GM12878 (cell line): Measurements from ENCODE around the gene EWSR1. TPM values are rescaled to one million over a fixed set of nuclear protein-coding genes. Genes with fewer than 3 reads are reported as not detected.

Experiments
- DPF2 ChIP-seq: fragments of 450-650 bp; IDR thresholded peaks from 2 replicates; pipeline ENCODE4 v1.6.1; 2017; ENCODE audit warnings: mild to moderate bottlenecking
- EGR1 ChIP-seq, 2 experiments: IDR thresholded peaks; 1 replicate in 1 of 2; 2 replicates in 1 of 2; pipeline ENCODE4 v1.6.1; 2011 to 2012; ENCODE audit warnings: low read depth in 2 of 2, low read length in 2 of 2, borderline replicate concordance in 1 of 2, mild to moderate bottlenecking in 1 of 2, moderate library complexity in 1 of 2
- MEF2B ChIP-seq: fragments of 450-650 bp; IDR thresholded peaks from 2 replicates; pipeline ENCODE4 v1.6.1; 2018; ENCODE audit warnings: mild to moderate bottlenecking, moderate library complexity; ENCODE audit not compliant: partially characterized antibody, poor library complexity, severe bottlenecking
- MXI1 ChIP-seq: fragments of 150-350 bp; IDR thresholded peaks from 2 replicates; pipeline ENCODE4 v1.6.1; 2011; ENCODE audit warnings: low read depth, mild to moderate bottlenecking, inconsistent platforms, low read length, improper control_type of control experiment
- POLR2AphosphoS2 ChIP-seq: IDR thresholded peaks from 2 replicates; pipeline ENCODE4 v1.6.1; 2011; ENCODE audit warnings: low read depth, mild to moderate bottlenecking, low read length, improper control_type of control experiment, moderate library complexity
- RELA ChIP-seq: fragments of 450-650 bp; IDR thresholded peaks from 2 replicates; pipeline ENCODE4 v1.8.0; 2014; ENCODE audit warnings: borderline replicate concordance; ENCODE audit not compliant: partially characterized antibody
- RUNX3 ChIP-seq: IDR thresholded peaks from 2 replicates; pipeline ENCODE4 v1.6.1; 2012; ENCODE audit warnings: low read length, inconsistent platforms
- SREBF2 ChIP-seq: IDR thresholded peaks from 2 replicates; pipeline ENCODE4 v1.6.1; 2012; ENCODE audit warnings: mild to moderate bottlenecking, low read length
- TAF1 ChIP-seq: IDR thresholded peaks from 2 replicates; pipeline ENCODE4 v1.6.1; 2011; ENCODE audit warnings: mild to moderate bottlenecking, low read depth, low read length, borderline replicate concordance
- TBL1XR1 ChIP-seq: IDR thresholded peaks from 2 replicates; pipeline ENCODE4 v1.6.1; 2012; ENCODE audit warnings: low read depth, low read length, improper control_type of control experiment
- ZNF207 ChIP-seq: fragments of 450-650 bp; IDR thresholded peaks from 2 replicates; pipeline ENCODE4 v1.6.1; 2014; ENCODE audit warnings: antibody characterized with exemption, mild to moderate bottlenecking, borderline replicate concordance
- polyA plus RNA-seq, 11 experiments: library from polyadenylated mRNA; depleted of rRNA in 4 of 11; unstranded in 6 of 11; stranded (reverse) in 5 of 11; fragments of >200 nt; fragmentation: Nextera tagmentation in 4 of 11; fragmentation: Illumina TruSeq in 1 of 11; extraction: Ambion mirVana in 4 of 11; extraction: Trizol in 1 of 11; gene quantifications; 1 replicate in 1 of 11; 2 replicates in 10 of 11; pipeline versions ENCODE4 v1.2.1 to v1.2.3, GENCODE V29; 2011 to 2016; ENCODE audit warnings: inconsistent platforms in 2 of 11, missing spikeins in 2 of 11, low read depth in 1 of 11
- total RNA-seq, 4 experiments: library from RNA; depleted of rRNA in 3 of 4; stranded (reverse); fragments of >200 nt in 3 of 4; fragmentation: Illumina TruSeq in 1 of 4; extraction: Trizol in 1 of 4; gene quantifications; 2 replicates each; pipeline versions ENCODE4 v1.2.1 to v1.2.3, GENCODE V29; 2013 to 2021
- TF ChIP-seq, protein P1 (sequence below): fragments of 450-650 bp; IDR thresholded peaks from 2 replicates; pipeline ENCODE4 v1.6.1; 2017; ENCODE audit warnings: mild to moderate bottlenecking, moderate library complexity
- TF ChIP-seq, protein P2 (sequence below): fragments of 450-650 bp; IDR thresholded peaks from 2 replicates; pipeline ENCODE4 v1.6.1; 2017; ENCODE audit warnings: mild to moderate bottlenecking, low read depth, inconsistent platforms; ENCODE audit not compliant: poor library complexity, severe bottlenecking
- TF ChIP-seq, protein P3 (sequence below): fragments of 450-650 bp; formaldehyde crosslinking; IDR thresholded peaks from 2 replicates; pipeline ENCODE4 v1.4.0; 2022; ENCODE audit warnings: mild to moderate bottlenecking, moderate library complexity
- TF ChIP-seq, protein P4 (sequence below): IDR thresholded peaks from 2 replicates; pipeline ENCODE4 v1.6.1; 2012; ENCODE audit warnings: low read depth, low read length, improper control_type of control experiment
- TF ChIP-seq, protein P5 (sequence below): IDR thresholded peaks from 2 replicates; pipeline ENCODE4 v1.6.1; 2011; ENCODE audit warnings: borderline replicate concordance, low read depth, mild to moderate bottlenecking, moderate library complexity, low read length; ENCODE audit not compliant: insufficient read depth, poor library complexity, severe bottlenecking

EWSR1 gene
- total and polyA plus RNA-seq, 10 of the 15 experiments (the other 5 are each of a cell fraction or from before 2014, with no cell fraction given) = 130 to 480 (median 356) TPM

DNA sequence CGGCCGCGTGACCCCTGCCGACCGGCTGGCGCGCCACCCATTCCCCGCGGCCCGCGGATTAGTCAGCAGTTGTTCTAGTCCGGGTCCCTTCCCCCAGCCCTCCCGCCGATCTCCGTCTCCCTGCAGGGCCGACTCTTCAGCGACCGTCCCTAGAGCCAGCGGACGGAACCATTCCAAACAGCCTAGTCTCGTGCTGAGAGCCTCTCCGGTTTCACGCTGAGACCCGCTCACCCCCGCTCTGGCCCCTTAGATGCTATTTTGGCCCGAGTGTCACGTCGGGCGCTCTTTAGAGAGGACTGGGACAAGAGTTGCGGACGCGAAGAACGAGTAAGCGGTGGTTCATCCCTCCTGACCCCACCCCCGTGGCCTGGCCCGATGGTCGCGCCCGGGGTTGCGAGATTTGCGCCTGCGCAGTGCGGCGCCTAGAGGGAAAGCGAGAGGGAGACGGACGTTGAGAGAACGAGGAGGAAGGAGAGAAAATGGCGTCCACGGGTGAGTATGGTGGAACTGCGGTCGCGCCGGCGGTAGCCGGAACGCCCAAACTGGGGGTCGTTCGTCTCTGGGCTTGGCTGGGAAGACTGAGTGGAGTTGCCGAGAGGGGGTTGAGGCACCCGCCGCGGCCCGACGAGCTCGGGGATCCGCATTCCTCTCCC is at the start of gene EWSR1, which contains the start of gene RHBDD3 (continued):
- TF ChIP-seq, protein P1, sequence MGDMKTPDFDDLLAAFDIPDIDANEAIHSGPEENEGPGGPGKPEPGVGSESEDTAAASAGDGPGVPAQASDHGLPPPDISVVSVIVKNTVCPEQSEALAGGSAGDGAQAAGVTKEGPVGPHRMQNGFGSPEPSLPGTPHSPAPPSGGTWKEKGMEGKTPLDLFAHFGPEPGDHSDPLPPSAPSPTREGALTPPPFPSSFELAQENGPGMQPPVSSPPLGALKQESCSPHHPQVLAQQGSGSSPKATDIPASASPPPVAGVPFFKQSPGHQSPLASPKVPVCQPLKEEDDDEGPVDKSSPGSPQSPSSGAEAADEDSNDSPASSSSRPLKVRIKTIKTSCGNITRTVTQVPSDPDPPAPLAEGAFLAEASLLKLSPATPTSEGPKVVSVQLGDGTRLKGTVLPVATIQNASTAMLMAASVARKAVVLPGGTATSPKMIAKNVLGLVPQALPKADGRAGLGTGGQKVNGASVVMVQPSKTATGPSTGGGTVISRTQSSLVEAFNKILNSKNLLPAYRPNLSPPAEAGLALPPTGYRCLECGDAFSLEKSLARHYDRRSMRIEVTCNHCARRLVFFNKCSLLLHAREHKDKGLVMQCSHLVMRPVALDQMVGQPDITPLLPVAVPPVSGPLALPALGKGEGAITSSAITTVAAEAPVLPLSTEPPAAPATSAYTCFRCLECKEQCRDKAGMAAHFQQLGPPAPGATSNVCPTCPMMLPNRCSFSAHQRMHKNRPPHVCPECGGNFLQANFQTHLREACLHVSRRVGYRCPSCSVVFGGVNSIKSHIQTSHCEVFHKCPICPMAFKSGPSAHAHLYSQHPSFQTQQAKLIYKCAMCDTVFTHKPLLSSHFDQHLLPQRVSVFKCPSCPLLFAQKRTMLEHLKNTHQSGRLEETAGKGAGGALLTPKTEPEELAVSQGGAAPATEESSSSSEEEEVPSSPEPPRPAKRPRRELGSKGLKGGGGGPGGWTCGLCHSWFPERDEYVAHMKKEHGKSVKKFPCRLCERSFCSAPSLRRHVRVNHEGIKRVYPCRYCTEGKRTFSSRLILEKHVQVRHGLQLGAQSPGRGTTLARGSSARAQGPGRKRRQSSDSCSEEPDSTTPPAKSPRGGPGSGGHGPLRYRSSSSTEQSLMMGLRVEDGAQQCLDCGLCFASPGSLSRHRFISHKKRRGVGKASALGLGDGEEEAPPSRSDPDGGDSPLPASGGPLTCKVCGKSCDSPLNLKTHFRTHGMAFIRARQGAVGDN = no peak; the same call in 1 of the 2 replicates
- TF ChIP-seq DPF2 = peak; percentile 73
- peak; percentile 51; the same call in 1 of the 2 replicates for TF ChIP-seq RUNX3
- TF ChIP-seq MXI1 = no peak; the same call in 1 of the 2 replicates
- peak; percentile 95 for TF ChIP-seq ZNF207
- TF ChIP-seq POLR2AphosphoS2 = peak; percentile 67; the same call in 1 of the 2 replicates
- TF ChIP-seq, protein P2, sequence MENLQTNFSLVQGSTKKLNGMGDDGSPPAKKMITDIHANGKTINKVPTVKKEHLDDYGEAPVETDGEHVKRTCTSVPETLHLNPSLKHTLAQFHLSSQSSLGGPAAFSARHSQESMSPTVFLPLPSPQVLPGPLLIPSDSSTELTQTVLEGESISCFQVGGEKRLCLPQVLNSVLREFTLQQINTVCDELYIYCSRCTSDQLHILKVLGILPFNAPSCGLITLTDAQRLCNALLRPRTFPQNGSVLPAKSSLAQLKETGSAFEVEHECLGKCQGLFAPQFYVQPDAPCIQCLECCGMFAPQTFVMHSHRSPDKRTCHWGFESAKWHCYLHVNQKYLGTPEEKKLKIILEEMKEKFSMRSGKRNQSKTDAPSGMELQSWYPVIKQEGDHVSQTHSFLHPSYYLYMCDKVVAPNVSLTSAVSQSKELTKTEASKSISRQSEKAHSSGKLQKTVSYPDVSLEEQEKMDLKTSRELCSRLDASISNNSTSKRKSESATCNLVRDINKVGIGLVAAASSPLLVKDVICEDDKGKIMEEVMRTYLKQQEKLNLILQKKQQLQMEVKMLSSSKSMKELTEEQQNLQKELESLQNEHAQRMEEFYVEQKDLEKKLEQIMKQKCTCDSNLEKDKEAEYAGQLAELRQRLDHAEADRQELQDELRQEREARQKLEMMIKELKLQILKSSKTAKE = peak; percentile 99
- TF ChIP-seq, protein P3, sequence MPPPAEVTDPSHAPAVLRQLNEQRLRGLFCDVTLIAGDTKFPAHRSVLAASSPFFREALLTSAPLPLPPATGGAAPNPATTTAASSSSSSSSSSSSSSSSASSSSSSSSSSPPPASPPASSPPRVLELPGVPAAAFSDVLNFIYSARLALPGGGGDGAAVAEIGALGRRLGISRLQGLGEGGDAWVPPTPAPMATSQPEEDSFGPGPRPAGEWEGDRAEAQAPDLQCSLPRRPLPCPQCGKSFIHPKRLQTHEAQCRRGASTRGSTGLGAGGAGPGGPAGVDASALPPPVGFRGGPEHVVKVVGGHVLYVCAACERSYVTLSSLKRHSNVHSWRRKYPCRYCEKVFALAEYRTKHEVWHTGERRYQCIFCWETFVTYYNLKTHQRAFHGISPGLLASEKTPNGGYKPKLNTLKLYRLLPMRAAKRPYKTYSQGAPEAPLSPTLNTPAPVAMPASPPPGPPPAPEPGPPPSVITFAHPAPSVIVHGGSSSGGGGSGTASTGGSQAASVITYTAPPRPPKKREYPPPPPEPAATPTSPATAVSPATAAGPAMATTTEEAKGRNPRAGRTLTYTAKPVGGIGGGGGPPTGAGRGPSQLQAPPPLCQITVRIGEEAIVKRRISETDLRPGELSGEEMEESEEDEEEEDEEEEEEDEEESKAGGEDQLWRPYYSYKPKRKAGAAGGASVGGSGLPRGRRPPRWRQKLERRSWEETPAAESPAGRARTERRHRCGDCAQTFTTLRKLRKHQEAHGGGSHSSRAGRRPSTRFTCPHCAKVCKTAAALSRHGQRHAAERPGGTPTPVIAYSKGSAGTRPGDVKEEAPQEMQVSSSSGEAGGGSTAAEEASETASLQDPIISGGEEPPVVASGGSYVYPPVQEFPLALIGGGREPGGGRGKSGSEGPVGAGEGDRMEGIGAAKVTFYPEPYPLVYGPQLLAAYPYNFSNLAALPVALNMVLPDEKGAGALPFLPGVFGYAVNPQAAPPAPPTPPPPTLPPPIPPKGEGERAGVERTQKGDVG (CRISPR knock-in tag) = no peak
- peak in 1 of 2 experiments; percentile 43; a peak in 1 of 3 replicates for TF ChIP-seq EGR1 (IDR thresholded peaks at IDR 0.05; ENCODE audit: borderline replicate concordance in 1 of 2, low read depth in 2 of 2, low read length in 2 of 2)
- TF ChIP-seq, protein P4, sequence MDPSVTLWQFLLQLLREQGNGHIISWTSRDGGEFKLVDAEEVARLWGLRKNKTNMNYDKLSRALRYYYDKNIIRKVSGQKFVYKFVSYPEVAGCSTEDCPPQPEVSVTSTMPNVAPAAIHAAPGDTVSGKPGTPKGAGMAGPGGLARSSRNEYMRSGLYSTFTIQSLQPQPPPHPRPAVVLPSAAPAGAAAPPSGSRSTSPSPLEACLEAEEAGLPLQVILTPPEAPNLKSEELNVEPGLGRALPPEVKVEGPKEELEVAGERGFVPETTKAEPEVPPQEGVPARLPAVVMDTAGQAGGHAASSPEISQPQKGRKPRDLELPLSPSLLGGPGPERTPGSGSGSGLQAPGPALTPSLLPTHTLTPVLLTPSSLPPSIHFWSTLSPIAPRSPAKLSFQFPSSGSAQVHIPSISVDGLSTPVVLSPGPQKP = no peak; the same call in 1 of the 2 replicates
- TF ChIP-seq SREBF2 = no peak
- TF ChIP-seq TBL1XR1 = peak; percentile 65; the same call in 1 of the 2 replicates
- TF ChIP-seq, protein P5, sequence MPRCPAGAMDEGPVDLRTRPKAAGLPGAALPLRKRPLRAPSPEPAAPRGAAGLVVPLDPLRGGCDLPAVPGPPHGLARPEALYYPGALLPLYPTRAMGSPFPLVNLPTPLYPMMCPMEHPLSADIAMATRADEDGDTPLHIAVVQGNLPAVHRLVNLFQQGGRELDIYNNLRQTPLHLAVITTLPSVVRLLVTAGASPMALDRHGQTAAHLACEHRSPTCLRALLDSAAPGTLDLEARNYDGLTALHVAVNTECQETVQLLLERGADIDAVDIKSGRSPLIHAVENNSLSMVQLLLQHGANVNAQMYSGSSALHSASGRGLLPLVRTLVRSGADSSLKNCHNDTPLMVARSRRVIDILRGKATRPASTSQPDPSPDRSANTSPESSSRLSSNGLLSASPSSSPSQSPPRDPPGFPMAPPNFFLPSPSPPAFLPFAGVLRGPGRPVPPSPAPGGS = no peak
- peak; percentile 23 for TF ChIP-seq MEF2B
- peak; percentile 95 for TF ChIP-seq TAF1
- peak; percentile 89 for TF ChIP-seq RELA
